Lung (tissue), 12 donors: ENCODE results near the gene BAK1. TPM values are rescaled to one million over a fixed set of nuclear protein-coding genes. Genes with fewer than 3 reads are reported as not detected.

Experiments used
- ATAC-seq: fragments of 200-7000 bp; cut with Tn5 transposase; one replicate; pipeline ENCODE4 v1.9.1; 2020; ENCODE audit warnings: moderate number of reproducible peaks; ENCODE audit not compliant: insufficient read depth, low FRiP score
- DNase-seq, 3 donors: peaks; one replicate each; pipeline ENCODE4 v3.0.0-alpha.2; 2013 to 2017
- H3K27ac ChIP-seq, 2 donors: one replicate each; pipeline ENCODE4 v1.5.1; 2013; ENCODE audit warnings: mild to moderate bottlenecking in 2 of 2, moderate library complexity in 2 of 2, control low read depth in 1 of 2, inconsistent platforms in 1 of 2, low read depth in 1 of 2, low read length in 1 of 2
- H3K27me3 ChIP-seq, 3 donors: one replicate each; pipeline ENCODE4 v1.5.1; 2013; ENCODE audit warnings: low read length in 2 of 3; ENCODE audit not compliant: control insufficient read depth in 3 of 3, insufficient read depth in 3 of 3
- H3K36me3 ChIP-seq, 4 donors: one replicate each; pipeline ENCODE4 v1.5.1; 2013; ENCODE audit warnings: low read length in 4 of 4, mild to moderate bottlenecking in 1 of 4, moderate library complexity in 1 of 4; ENCODE audit not compliant: control insufficient read depth in 4 of 4, insufficient read depth in 4 of 4
- H3K4me1 ChIP-seq, 5 donors: one replicate each; pipeline ENCODE4 v1.5.1; 2013; ENCODE audit warnings: low read length in 5 of 5, mild to moderate bottlenecking in 2 of 5, moderate library complexity in 1 of 5; ENCODE audit not compliant: control insufficient read depth in 5 of 5, insufficient read depth in 5 of 5
- H3K4me3 ChIP-seq: one replicate; pipeline ENCODE4 v1.5.1; 2013; ENCODE audit warnings: mild to moderate bottlenecking, control low read depth, moderate library complexity
- H3K9ac ChIP-seq, 2 donors: one replicate each; pipeline ENCODE4 v1.5.1; 2013; ENCODE audit warnings: low read length in 2 of 2, control low read depth in 1 of 2; ENCODE audit not compliant: insufficient read depth in 1 of 2
- H3K9me3 ChIP-seq, 4 donors: one replicate each; pipeline ENCODE4 v1.5.1; 2013; ENCODE audit warnings: low read length in 3 of 4, mild to moderate bottlenecking in 1 of 4, moderate library complexity in 1 of 4; ENCODE audit not compliant: control insufficient read depth in 4 of 4, insufficient read depth in 3 of 4
- CTCF ChIP-seq: IDR thresholded peaks from 2 replicates; pipeline ENCODE4 v1.5.1; 2012; ENCODE audit warnings: mild to moderate bottlenecking; ENCODE audit errors: control extremely low read depth, extremely low read depth
- WGBS, 2 donors: extraction: QIAGEN DNeasy Blood & Tissue Kit; methylation state at CpG; one replicate each; pipeline ENCODE4 v1.1.7; 2013; 5-methylcytosine and 5-hydroxymethylcytosine counted together
- polyA plus RNA-seq, 2 donors: library from polyadenylated mRNA; stranded (reverse); fragments of 200-250 nt; gene quantifications; one replicate each; pipeline ENCODE4 v1.2.1, GENCODE V29; 2013
- total RNA-seq, 2 donors: library from RNA; depleted of rRNA in 1 of 2; stranded (reverse); fragments of >200 nt in 1 of 2; gene quantifications; one replicate each; pipeline ENCODE4 v1.2.1, GENCODE V29; 2014 to 2021
- donor health status: control.
- donor health status: control.
- donor health status: Bipolar disorder and iron deficiency.
- donor health status: healthy.
- donor health status: DM: yes; HTN: yes; CAD: no.

BAK1 gene
- total and polyA plus RNA-seq, 4 donors: 7.4 to 25.6 (median 18.9) TPM

DNA sequence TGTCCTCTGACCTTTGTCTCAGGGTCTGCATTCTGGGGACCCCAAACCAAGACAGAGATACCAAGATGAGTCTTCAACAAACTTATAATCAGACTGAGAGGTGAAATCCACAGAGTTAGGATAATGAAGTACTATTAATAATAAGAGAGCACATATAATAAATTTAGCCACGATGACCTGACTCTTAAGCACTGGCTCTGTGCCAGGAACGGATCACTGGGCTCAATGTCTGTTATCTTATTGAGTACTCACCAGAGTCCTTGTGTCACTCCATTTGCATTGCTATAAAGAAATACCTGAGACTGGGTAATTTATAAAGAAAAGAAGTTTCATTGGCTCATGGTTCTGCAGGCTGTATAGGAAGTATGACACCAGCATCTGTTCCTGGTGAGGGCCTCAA, 22.1 kb upstream of the BAK1 start:
- no peak for ATAC-seq

DNA sequence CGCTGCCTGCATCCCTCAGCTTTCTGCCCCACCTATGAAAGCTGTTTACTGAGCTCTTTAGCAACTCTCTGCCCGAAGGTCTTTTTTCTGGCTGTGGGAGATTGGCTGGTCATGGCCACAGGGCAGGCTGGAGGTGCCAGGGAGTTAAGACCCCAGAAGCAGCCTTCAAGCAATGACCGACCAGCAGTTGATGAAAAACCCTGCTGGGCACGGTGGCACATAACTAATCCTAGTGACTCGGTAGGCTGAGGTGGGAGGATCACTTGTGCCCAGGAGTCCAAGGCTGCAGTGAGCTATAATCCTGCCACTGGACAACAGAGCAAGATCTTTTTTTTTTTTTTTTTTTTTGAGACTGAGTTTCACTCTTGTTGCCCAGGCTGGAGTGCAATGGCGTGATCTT, 20.7 kb upstream of the BAK1 start:
- no peak for TF ChIP-seq CTCF
- H3K27me3 ChIP-seq: no peaks in the 10 kb centered on the region
- no peak overlapping the region for H3K9ac ChIP-seq
- peaks cover 0 to 6% (median 2%) of the 10 kb centered on the region in 4 donors for H3K9me3 ChIP-seq
- ATAC-seq (no peak), DNase-seq (no peak)
- H3K36me3 ChIP-seq: no peaks in the 10 kb centered on the region
- no peak overlapping the region for H3K4me3 ChIP-seq
- no peak overlapping the region for H3K27ac ChIP-seq
- WGBS, 2 donors: 93 to 94% methylated on average over 5 to 6 of the region's 6 CpGs
- H3K4me1 ChIP-seq: peaks cover 0 to 4% (median 0%) of the 10 kb centered on the region in 5 donors

More for the DNA sequence above, 22.1 kb upstream of the BAK1 start:
- Histone ChIP-seq H3K27me3 (no peaks in the 10 kb centered on the region), H3K27ac (no peak overlapping the region), H3K4me3 (no peak overlapping the region), H3K4me1 (peaks cover 0 to 4% (median 0%) of the 10 kb centered on the region in 5 donors), H3K36me3 (no peaks in the 10 kb centered on the region), H3K9ac (no peak overlapping the region), H3K9me3 (peaks cover 0 to 6% (median 2%) of the 10 kb centered on the region in 4 donors)
- WGBS, 2 donors: 30 to 66% methylated on average over 2 of the region's 2 CpGs
- DNase-seq: no peak
- no peak for TF ChIP-seq CTCF

DNA sequence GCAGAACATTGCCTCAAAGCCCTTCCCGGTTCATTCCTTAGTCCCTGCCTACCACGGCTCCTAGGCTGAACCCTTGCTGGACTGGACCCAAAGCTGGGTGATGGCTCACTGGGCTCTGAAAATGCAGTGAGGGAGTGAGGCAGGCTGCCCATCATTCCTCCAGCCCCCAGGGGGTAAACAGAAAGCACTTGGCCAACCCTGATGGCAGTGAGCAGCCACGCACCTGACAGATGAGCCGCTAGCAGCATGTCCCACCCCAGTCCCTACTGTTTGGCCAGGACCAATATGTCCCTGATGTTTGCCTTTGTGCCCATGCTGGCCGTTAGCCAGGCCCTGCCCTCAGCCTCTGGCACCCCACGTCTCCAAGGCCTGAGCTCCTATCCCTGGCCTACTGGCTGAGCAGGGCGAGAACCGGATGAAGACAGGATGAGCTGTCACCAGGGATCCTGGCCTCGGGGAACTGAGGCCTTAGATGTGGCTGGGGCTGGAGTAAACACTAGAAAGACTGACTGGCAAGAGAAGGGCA, 19.4 kb upstream of the BAK1 start:
- H3K27me3 ChIP-seq: no peaks in the 10 kb centered on the region
- H3K4me3 ChIP-seq: no peak overlapping the region
- H3K9ac ChIP-seq: no peak overlapping the region
- WGBS, 2 donors: 70 to 75% methylated on average over 9 of the region's 9 CpGs
- no peak for ATAC-seq
- H3K27ac ChIP-seq: no peak overlapping the region
- peaks cover 0 to 4% (median 0%) of the 10 kb centered on the region in 5 donors for H3K4me1 ChIP-seq
- H3K36me3 ChIP-seq: no peaks in the 10 kb centered on the region
- peaks cover 0 to 4% (median 0%) of the 10 kb centered on the region in 4 donors for H3K9me3 ChIP-seq
- no peak for DNase-seq
- TF ChIP-seq CTCF: no peak
